ENCODE results near the gene LPO. TPM values are rescaled to one million over a fixed set of nuclear protein-coding genes. Genes with fewer than 3 reads are reported as not detected.

The LPO gene
- polyA plus RNA-seq, 1 donor = 0.37 TPM

DNA sequence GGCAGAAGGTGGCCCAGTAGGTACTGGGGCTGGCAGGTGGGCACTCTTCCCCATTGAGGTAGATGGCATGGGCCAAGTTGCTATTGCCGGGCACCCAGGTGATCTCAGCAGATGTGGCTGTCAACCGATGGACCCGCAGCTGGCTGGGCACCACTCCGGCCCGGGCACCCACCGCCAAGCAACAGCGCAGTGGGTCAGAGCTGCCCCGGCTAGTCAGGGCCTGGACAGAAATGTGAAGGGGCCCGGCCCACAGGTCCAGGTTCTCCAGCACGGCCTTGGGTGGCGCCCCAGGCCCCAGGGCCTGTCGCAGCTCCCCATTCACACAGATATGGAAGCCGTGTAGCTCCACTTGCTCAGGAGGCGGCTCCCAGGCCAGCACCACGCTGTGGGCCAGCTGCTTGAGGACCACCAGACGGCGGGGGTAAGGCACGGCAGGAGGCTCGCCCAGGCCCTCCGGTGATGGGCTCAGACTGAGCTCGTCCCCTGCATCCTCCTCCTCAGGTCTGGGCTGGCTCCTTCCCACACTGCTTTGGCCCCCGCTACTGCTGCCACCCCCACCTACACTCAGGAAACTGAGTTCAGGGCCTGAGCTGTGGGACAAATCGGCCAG lies 73.7 kb downstream of the LPO start:
- Histone ChIP-seq H3K9me3 (ENCODE audit: control insufficient read depth, low read depth, low read length) (no peaks in the 10 kb centered on the region), H3K36me3 (ENCODE audit: control insufficient read depth, insufficient read depth, low read length) (no peaks in the 10 kb centered on the region), H3K4me1 (ENCODE audit: control insufficient read depth, insufficient read depth, low read length) (no peaks in the 10 kb centered on the region), H3K27me3 (ENCODE audit: control insufficient read depth, insufficient read depth, low read length) (no peaks in the 10 kb centered on the region), H3K4me3 (ENCODE audit: low read length) (no peak overlapping the region), H3K27ac (ENCODE audit: low read length) (no peak overlapping the region)
- no peak for DNase-seq
- WGBS (ENCODE audit: insufficient coverage, low lambda C conversion rate) = no CpG with 5 or more reads among the region's 23 CpGs

DNA sequence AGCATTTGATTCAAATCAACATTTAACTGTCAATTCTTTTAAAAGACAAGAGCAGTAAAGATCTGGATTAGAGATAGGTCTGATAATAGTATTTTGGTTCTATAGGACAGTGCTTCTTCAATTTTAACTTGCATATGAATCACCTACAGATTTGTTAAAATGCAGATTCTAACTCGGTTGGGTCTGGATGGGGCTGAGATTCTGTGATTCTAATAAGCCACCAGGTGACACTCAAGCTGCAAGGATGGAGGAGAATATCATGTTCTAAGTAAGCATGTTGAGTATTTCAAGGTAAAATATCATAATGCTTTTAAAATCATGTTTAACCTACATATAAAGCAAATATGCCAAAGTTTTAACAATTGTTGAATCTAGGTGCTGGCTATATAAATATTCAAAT lies 74.4 kb downstream of the LPO start:
- Histone ChIP-seq H3K4me1 (ENCODE audit: control insufficient read depth, insufficient read depth, low read length) (peaks cover 3% of the 10 kb centered on the region), H3K27ac (ENCODE audit: low read length) (no peak overlapping the region), H3K36me3 (ENCODE audit: control insufficient read depth, insufficient read depth, low read length) (no peaks in the 10 kb centered on the region), H3K27me3 (ENCODE audit: control insufficient read depth, insufficient read depth, low read length) (no peaks in the 10 kb centered on the region), H3K4me3 (ENCODE audit: low read length) (no peak overlapping the region), H3K9me3 (ENCODE audit: control insufficient read depth, low read depth, low read length) (no peaks in the 10 kb centered on the region)
- 14% methylated on average over 1 of the region's 1 CpG for whole genome bisulfite sequencing (ENCODE audit: insufficient coverage, low lambda C conversion rate)
- no peak for DNase-seq

DNA sequence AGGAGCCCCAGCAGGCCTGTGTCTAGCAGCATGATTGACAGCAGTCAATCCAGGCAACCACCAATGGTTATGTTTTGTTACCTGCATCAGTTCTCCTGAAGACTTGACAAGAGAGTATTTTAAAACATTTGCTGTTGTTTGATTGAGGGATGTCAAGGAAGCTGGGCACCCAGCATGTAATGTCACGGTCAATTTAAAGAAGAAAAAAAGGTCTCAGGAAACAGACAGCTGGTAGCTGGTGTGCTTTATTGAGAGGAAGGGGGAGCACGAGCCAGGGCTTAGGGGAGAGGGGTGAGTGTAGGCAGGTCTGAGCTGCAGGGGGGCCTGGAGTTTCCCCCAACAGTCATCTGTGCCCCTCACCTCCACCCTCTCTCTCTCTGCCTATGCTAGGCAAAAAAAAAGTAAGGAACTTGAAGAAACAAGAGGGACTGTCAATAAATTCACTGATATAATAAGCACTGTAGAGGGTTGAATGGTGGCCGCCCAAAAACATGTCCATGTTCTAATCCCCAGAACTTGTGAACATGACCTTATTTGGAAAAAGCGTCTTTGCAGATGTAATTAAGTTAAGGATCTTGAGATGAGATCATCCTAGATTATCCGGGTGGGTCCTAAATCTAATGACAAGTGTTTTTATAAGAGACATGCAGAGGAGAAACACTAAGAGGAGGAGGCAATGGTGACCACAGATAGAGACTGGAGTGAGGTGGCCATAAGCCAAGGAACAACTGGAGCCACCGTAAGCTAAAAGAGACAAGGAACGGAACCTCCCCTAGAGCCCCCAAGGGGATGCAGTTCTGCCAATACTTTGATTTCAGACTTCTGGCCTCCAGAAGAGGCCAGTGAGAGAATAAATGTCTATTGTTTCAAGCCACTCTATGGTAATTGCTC lies 75.7 kb downstream of the LPO start:
- Histone ChIP-seq H3K4me1 (ENCODE audit: control insufficient read depth, insufficient read depth, low read length) (peaks cover 6% of the 10 kb centered on the region), H3K36me3 (ENCODE audit: control insufficient read depth, insufficient read depth, low read length) (no peaks in the 10 kb centered on the region), H3K27ac (ENCODE audit: low read length) (no peak overlapping the region), H3K9me3 (ENCODE audit: control insufficient read depth, low read depth, low read length) (no peaks in the 10 kb centered on the region), H3K27me3 (ENCODE audit: control insufficient read depth, insufficient read depth, low read length) (no peaks in the 10 kb centered on the region), H3K4me3 (ENCODE audit: low read length) (no peak overlapping the region)
- no peak for DNase-seq
- WGBS (ENCODE audit: insufficient coverage, low lambda C conversion rate) = no CpG with 5 or more reads among the region's 7 CpGs

DNA sequence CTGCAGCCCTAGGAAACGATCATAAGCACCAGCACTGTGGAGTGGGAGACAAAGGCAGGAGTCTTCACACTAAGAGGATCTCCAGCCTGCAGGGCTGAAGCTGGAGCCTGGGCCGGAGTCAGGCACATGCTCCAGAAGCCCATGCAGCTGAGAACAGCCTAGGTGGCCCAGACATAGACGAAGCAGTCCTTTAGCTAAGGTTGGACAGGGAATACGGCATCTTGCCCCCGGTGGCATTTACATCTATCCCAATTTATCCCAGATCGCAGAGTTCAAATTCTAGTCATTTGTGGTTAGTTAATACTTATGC lies 76.3 kb downstream of the LPO start:
- DNase-seq = no peak
- H3K36me3 ChIP-seq (ENCODE audit: control insufficient read depth, insufficient read depth, low read length) = no peaks in the 10 kb centered on the region
- no CpG with 5 or more reads among the region's 6 CpGs for WGBS (ENCODE audit: insufficient coverage, low lambda C conversion rate)

DNA sequence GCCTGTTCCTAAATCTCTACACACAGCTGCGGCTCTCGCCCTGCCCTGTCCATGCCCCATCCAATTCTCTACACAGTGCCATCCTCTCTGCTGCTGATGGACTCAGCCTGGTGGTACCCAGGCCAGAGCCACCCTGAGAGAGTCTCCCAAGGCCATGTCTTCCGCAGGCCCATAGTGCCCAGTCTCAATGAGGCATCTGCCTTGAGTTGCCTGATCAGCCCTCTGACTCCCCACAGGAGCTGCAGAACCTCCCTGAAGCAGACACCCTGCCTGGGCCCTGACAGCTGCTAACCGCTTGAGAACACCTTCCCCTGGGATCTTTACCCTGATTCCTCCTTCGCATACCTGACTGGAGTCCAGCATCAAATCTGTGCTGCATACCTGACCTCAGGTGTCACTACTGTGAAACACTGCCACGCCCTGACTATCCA lies 76.9 kb downstream of the LPO start:
- WGBS (ENCODE audit: insufficient coverage, low lambda C conversion rate) = no CpG with 5 or more reads among the region's 6 CpGs
- no peak overlapping the region for H3K27ac ChIP-seq (ENCODE audit: low read length)

More for the DNA sequence above, 76.3 kb downstream of the LPO start:
- Histone ChIP-seq H3K27ac (ENCODE audit: low read length) (no peak overlapping the region), H3K9me3 (ENCODE audit: control insufficient read depth, low read depth, low read length) (no peaks in the 10 kb centered on the region), H3K4me3 (ENCODE audit: low read length) (no peak overlapping the region), H3K27me3 (ENCODE audit: control insufficient read depth, insufficient read depth, low read length) (no peaks in the 10 kb centered on the region), H3K4me1 (ENCODE audit: control insufficient read depth, insufficient read depth, low read length) (peaks cover 6% of the 10 kb centered on the region)

DNA sequence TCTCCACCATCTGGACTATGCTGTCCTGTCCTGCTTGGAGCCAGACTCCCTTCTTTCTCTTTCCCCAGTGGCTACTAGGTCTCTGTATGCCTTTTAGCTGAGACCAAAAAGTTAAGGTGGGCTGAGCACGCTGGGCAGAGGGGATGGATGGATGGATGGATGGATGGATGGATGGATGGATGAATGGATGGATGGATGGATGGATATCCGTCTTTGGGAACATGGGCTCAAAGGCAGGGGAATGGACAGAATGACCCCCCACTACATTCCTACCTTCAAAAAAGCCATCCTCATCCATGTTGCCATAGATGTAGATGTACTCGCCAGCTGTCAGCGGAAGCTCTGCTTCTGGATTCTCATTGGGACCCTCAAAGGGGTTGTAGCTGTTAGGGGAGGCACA lies 77.4 kb downstream of the LPO start:
- Histone ChIP-seq H3K4me1 (ENCODE audit: control insufficient read depth, insufficient read depth, low read length) (peaks cover 6% of the 10 kb centered on the region), H3K36me3 (ENCODE audit: control insufficient read depth, insufficient read depth, low read length) (no peaks in the 10 kb centered on the region), H3K27me3 (ENCODE audit: control insufficient read depth, insufficient read depth, low read length) (no peaks in the 10 kb centered on the region), H3K27ac (ENCODE audit: low read length) (no peak overlapping the region), H3K9me3 (ENCODE audit: control insufficient read depth, low read depth, low read length) (no peaks in the 10 kb centered on the region), H3K4me3 (ENCODE audit: low read length) (no peak overlapping the region)
- DNase-seq = no peak
- WGBS (ENCODE audit: insufficient coverage, low lambda C conversion rate) = no CpG with 5 or more reads among the region's 4 CpGs

More for the DNA sequence above, 76.9 kb downstream of the LPO start:
- Histone ChIP-seq H3K27me3 (ENCODE audit: control insufficient read depth, insufficient read depth, low read length) (no peaks in the 10 kb centered on the region), H3K4me1 (ENCODE audit: control insufficient read depth, insufficient read depth, low read length) (peaks cover 6% of the 10 kb centered on the region), H3K36me3 (ENCODE audit: control insufficient read depth, insufficient read depth, low read length) (no peaks in the 10 kb centered on the region), H3K4me3 (ENCODE audit: low read length) (no peak overlapping the region), H3K9me3 (ENCODE audit: control insufficient read depth, low read depth, low read length) (no peaks in the 10 kb centered on the region)
- no peak for DNase-seq

DNA sequence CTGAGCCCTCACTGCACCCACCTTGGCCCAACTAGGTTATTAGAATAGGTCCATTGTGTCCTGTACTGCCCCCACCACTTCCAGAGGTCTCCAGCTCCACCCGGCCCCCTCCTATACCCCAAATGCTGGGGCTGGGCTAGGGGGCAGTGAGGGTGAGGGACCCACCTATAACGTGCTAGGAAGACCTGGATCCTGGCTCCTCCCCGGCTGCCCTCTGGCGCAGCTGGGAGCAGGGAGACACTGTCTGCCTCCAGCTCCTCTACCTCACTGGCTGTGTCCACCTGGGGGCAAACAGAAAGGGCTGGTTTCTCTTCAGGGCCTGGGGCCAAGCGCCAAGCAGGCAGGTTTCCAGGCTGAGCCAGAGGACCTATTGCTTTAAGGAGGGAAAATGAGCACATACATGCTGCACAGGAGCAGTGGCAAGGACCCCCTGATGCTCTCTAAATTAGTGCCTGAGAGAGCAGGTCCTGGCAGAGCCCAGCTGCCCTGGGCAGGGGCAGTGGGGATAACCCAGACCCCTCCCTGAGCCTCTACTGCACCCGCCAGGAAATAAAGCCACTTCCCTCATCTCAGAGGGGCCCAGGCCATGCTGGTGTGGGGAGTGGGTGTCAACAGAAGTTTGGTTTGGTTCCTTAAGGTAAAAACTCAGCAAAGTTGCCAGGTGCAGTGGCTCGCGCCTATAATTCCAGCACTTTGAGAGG lies 78.0 kb downstream of the LPO start:
- peaks cover 6% of the 10 kb centered on the region for H3K4me1 ChIP-seq (ENCODE audit: control insufficient read depth, insufficient read depth, low read length)
- H3K4me3 ChIP-seq (ENCODE audit: low read length) = no peak overlapping the region
- H3K27me3 ChIP-seq (ENCODE audit: control insufficient read depth, insufficient read depth, low read length) = no peaks in the 10 kb centered on the region
- H3K27ac ChIP-seq (ENCODE audit: low read length) = no peak overlapping the region
- no peak for DNase-seq
- no CpG with 5 or more reads among the region's 8 CpGs for WGBS (ENCODE audit: insufficient coverage, low lambda C conversion rate)
- H3K9me3 ChIP-seq (ENCODE audit: control insufficient read depth, low read depth, low read length) = no peaks in the 10 kb centered on the region
- no peaks in the 10 kb centered on the region for H3K36me3 ChIP-seq (ENCODE audit: control insufficient read depth, insufficient read depth, low read length)

DNA sequence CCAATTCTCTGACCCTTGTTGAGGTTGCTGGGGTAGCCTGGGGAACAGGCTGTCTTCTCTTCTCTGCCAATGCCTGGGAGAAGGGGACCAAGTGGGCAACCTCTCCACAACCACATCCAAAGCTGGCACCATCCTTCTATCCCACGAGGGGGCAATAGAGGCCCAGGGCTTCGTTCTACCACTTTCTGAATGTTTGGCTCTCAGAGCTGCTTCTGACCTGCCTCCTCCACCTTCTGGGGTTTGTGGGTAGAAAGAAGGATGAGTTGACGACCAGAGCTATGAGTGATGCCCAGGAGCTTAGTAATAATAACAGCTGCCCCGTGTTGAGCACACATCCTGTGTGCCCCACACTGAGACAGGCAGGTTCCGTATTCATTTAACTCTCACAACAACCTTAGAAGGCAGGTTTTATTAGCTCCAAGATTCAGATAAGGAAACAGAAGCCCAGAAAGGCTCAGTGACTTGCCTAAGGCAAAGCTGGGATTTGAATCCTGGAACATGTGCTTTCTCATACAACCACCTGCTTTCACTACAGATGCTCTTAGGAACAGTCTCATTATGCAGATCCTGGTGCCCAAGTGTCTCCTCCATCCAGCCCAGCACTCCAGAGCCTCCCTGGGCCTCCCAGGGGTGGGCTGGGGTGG lies 79.2 kb downstream of the LPO start:
- H3K36me3 ChIP-seq (ENCODE audit: control insufficient read depth, insufficient read depth, low read length) = no peaks in the 10 kb centered on the region
- H3K9me3 ChIP-seq (ENCODE audit: control insufficient read depth, low read depth, low read length) = no peaks in the 10 kb centered on the region
- no peak for DNase-seq
- WGBS (ENCODE audit: insufficient coverage, low lambda C conversion rate) = no CpG with 5 or more reads among the region's 5 CpGs
- H3K27ac ChIP-seq (ENCODE audit: low read length) = no peak overlapping the region
- peaks cover 6% of the 10 kb centered on the region for H3K4me1 ChIP-seq (ENCODE audit: control insufficient read depth, insufficient read depth, low read length)
- no peaks in the 10 kb centered on the region for H3K27me3 ChIP-seq (ENCODE audit: control insufficient read depth, insufficient read depth, low read length)
- H3K4me3 ChIP-seq (ENCODE audit: low read length) = no peak overlapping the region

DNA sequence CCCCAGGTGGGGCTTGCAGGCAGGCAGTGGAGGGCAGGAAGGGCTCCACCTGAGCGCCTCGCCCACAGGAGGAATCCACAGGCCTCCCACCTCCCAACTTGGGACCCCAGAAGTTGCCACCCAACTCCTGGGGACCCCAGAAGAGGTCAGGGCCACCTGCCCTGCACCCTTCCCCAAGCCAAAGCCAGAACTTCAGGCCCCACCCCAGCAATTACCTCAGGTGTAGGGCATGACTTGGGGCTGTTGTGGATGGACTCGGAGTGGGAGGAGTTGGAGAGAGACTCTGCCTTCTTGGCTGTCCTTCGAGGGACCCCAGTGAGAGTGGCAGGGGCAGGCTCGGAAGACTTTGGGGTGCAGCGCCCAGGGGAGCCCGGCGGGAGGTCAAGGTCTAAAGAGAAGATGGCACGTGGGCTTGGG lies 79.7 kb downstream of the LPO start:
- Histone ChIP-seq H3K27me3 (ENCODE audit: control insufficient read depth, insufficient read depth, low read length) (no peaks in the 10 kb centered on the region), H3K4me3 (ENCODE audit: low read length) (no peak overlapping the region), H3K9me3 (ENCODE audit: control insufficient read depth, low read depth, low read length) (no peaks in the 10 kb centered on the region), H3K36me3 (ENCODE audit: control insufficient read depth, insufficient read depth, low read length) (no peaks in the 10 kb centered on the region), H3K27ac (ENCODE audit: low read length) (no peak overlapping the region), H3K4me1 (ENCODE audit: control insufficient read depth, insufficient read depth, low read length) (peaks cover 6% of the 10 kb centered on the region)
- WGBS (ENCODE audit: insufficient coverage, low lambda C conversion rate) = no CpG with 5 or more reads among the region's 9 CpGs
- no peak for DNase-seq
